Glomerular visceral epithelial cell (primary cell): ENCODE data around the gene HNRNPM.
A peak's percentile ranks its signal among the peaks of the same experiment; 100 is the strongest.
"Not testable (repeated sequence)": the region's sequence is repeated elsewhere in the genome, so short reads cannot be mapped to it uniquely, and the experiment has no call there.

Experiments used
- DNase-seq: peaks from one replicate; pipeline ENCODE4 v3.0.0-alpha.2; 2016; ENCODE audit errors: extremely low spot score

The HNRNPM gene

GRCh38 chr19:8426283-8426682 is 18.5 kb upstream of the HNRNPM start:
- DNase-seq, result no peak

DNA sequence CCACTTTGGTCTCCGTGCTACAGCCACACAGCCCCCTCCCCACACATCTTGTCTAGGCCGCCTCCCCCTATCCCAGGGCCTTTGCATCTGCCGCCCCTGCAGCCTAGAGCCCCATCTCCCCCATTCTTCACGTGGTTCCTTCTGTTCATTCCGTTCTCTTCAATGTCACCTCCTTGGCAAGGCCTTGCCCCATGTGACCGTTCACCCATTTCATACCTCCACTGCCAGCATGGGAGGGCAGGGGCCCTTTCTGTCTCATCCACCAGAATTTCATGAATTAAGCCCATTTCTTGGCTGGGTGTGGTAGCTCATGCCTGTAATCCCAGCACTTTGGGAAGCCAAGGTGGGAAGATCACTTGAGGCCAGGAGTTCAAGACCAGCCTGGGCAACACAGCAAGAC is 15.7 kb upstream of the HNRNPM start:
- no peak for DNase-seq

- DNase-seq, result no peak
These were observed 14.9 kb upstream of the HNRNPM start for GRCh38 chr19:8429826-8430225.

DNA sequence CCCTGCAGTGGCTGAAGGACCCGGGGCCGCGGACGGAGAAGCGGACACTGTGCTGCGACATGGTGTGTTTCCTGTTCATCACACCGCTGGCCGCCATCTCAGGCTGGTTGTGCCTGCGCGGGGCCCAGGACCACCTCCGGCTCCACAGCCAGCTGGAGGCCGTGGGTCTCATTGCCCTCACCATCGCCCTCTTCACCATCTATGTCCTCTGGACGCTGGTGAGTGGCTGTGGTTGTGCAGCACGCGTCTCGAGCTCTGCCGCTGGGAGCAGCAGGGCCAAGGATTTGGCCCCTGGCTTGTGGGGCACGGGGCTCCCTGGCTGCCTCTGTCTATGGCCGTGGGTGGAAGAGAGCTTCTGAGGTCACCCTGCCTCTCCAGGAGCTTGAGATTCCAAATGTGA is 14.1 kb upstream of the HNRNPM start:
- no peak for DNase-seq

DNA sequence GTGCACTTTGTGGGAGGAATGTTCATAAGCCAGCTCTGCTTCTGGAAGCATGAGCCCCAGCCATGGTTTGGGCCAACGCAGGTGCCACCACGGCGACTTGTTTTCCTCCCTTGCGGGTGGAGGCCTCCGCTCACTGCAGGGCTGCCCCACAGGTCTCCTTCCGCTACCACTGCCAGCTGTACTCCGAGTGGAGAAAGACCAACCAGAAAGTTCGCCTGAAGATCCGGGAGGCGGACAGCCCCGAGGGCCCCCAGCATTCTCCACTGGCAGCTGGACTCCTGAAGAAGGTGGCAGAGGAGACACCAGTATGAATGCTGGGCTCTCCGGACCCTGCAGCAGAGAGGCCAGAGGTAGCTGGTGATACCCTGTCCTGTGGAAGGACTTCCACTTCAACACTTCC is 6.5 kb upstream of the HNRNPM start:
- no peak for DNase-seq

DNA sequence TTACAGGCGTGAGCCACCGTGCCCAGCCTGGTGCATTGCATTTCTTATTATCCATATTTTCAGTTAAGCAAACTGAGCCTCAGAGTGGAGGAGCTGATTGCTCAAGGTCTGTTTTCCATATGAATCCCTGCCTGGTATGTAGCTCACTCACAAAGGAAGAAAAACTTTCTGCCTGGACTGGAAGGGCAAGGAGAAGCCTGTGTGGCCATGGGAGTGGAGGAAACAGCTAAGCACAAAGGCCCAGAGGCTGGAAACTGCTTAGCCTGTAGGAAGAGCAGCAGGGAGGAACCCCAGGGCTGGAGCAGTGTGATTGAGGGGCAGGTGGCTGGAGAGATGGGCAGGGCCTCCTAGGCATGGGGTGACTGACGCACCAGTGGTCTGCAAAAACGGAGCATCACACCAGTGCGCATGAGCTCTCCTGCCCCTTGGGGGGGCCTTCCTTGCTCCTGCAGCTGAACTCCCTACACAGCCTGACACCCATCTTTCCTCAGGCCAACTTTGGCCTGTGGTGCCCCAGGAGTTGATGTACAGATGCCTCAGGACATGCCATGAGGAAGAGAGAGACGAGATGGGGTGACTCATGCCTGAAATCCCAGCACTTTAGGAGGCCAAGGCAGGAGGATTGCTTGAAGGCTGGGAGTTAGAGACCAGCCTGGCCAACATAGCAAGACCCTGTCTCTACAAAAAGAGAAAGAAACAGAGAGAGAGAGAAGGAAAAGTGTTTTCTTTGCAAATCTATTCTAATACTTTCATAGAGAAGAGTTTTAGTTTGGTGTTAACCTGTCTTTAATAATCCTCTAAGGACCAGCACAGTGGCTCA is 2.8 kb upstream of the HNRNPM start:
- DNase-seq, result no peak

DNA sequence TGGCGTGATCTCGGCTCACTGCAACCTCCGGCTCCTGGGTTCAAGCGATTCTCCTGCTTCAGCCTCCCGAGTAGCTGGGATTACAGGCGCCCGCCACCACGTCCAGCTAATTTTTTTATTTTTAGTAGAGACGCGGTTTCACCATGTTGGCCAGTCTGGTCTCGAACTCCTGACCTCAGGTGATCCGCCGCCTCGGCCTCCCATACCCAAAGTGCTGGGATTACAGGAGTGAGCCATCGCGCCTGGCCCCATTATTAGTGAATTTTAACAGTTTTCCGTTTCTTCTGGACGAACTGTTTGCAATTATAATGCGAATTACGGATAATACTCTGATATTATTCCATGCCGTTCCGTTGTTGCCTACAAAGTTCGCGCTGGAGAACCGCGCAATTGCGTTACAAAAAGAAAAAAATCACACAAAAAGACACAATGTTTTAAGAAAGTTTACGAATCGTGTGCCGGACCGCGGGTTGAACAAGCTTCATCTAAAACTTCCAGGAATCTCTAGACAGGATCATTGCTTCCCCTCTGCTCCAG is 567 bp upstream of the HNRNPM start:
- not testable (repeated sequence) for DNase-seq

DNA sequence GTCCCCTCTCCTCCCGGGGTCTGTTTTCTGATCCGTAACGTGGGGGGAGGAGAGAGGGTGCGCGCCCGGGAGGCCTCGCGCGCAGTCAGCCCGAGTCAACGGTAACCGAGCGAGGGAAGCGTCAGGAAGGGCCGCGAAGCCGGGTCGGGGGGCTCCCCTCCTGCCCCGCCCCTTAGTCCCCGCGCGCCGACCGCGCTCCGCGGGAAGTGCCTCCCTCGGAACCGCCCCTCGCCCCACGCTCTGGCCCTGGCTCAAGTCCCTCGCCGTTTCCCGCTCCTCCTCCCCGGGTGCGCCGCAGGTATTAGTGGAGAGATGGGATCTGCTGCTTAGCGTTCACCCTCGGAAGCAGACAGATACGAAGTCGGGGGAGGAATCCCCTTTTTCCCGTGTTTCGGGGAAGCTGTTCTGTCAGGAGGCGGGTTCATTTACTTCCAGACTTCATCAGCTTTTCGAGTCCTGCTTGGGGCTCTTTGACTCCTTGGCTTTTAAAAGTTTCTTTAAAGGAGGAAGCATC is 770 bp downstream of the HNRNPM start:
- DNase-seq, result peak; percentile 54

DNA sequence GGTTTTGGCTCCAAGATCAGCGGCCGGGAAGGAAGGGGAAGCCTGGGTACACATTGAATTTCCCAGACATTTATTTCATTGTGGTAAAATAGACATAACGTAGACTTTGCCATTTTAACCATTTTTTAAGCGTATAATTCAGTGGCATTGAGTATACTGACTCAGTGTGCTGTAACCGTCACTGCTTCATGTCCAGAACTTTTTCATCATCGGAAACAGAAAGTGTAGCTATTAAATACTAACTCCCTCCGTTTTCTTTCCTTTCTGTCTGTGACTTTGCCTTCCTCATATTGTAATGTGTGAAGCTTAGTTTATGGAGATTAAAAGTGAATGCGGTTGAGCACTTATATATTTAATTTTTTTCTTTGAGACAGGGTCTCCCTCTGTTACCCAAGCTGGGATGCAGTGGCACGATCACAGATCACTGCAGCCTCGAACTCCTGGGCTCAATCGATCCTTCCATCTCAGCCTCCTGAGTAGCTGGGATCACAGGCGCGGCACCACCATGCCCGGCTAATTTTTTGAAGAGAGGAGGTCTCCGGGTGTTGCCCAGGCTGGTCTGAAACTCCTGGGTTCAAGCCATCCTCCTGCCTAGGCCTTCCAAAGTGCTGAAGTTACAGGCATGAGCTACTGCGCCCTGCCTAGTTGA is 1.4 kb downstream of the HNRNPM start:
- DNase-seq, result no peak

GRCh38 chr19:8449830-8450229 is 5.1 kb downstream of the HNRNPM start:
- DNase-seq, result no peak

- DNase-seq, result no peak
These were observed 6.6 kb downstream of the HNRNPM start for GRCh38 chr19:8451377-8451776.

DNA sequence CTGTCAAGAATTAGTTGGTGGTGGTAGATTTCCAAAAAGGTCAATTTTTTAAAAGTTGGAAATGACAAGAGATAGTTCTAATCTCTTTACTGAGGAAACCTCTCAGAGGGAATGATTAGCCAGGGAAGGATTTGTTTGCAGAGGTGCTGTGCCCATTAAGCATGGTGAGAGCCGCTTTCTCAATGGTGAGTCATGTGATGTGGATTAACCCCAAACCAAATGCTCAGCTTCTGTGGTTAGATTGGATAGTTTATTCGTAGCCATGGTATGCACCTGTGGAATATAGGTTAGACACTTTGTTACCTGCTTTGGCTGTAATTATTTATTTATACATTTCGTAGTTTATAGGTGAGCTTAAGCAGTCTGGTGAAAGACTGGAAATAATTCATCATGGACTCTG is 7.1 kb downstream of the HNRNPM start:
- DNase-seq, result peak; percentile 80

- no peak for DNase-seq
These were observed 7.8 kb downstream of the HNRNPM start for GRCh38 chr19:8452446-8453123.

- DNase-seq, result no peak
These were observed 8.8 kb downstream of the HNRNPM start for GRCh38 chr19:8453616-8454015.

DNA sequence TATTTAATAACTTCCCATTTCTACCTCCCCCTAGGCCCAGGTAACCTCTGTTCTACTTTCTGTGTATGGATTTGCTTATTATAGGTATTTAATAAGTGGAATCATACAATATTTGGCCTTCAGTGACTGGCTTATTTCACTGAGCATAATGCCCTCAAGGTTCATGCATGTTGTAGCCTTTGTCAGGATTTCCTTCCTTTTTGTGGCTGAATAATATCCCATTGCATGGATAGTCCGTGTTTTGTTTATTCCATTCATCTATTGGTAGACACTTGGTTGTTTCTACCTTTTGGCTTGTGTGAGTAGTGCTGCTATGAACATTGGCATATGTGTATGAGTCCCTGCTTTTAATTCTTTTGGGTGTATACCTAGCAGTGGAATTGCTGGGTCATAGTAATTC is 9.4 kb downstream of the HNRNPM start:
- no peak for DNase-seq

DNA sequence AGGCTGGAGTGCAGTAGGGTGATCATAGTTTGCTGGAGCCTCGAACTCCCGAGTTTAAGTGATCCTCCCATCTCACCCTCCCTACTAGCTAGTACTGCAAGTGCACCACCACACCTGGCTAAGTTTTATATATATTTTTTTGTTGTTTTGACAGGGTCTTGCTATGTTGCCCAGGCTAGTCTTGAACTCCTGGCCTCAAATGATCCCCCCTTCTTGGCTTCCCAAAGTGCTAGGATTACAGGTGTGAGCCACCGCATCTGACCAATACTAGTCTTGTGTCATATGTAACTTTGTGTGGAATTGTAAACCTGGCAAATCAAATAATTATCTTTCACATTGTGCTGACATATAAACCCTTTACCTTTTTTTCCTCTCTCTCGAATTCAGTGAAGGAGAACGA is 10.2 kb downstream of the HNRNPM start:
- DNase-seq, result no peak

- DNase-seq, result no peak
These were observed 11.3 kb downstream of the HNRNPM start for GRCh38 chr19:8456064-8456463.

DNA sequence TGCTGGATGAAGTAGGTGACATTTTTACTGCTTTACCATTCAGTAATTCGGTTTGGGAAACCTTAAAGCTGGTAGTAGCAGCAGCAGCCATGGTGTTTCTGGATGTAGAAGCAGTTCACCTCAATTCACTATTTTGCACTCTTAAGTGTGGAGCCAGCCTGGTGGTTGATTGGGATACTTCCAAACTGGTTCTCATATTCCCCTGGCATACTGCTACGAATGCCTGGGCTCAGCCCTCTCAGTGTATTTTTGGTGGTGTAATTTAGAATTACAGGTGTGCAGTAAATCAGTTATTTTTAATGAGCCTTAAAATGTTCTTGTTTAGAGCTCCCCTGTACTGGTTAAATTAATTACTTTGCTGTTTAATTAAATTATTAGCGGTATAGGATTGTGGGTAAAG is 12.4 kb downstream of the HNRNPM start:
- no peak for DNase-seq

DNA sequence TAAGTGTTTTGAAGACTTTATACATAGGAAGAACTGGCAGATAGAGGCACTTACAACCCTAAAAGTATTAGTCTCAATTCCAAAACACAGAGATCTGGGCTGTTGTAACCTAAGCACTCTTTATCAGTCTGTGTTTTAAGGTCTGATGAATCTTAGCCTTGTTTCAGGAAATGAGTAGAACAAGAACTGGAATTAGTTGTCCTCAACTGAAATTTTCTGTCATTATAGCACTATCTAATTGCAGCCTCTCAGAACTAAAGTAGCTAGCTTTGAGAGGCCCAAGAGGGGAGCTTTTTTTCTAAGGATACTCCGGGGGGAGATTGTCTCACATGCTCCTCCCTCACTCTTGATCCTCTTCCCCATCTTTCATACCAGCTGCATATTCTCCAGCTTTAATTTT is 13.1 kb downstream of the HNRNPM start:
- DNase-seq, result no peak

- no peak for DNase-seq
These were observed 13.6 kb downstream of the HNRNPM start for GRCh38 chr19:8458380-8458779.

DNA sequence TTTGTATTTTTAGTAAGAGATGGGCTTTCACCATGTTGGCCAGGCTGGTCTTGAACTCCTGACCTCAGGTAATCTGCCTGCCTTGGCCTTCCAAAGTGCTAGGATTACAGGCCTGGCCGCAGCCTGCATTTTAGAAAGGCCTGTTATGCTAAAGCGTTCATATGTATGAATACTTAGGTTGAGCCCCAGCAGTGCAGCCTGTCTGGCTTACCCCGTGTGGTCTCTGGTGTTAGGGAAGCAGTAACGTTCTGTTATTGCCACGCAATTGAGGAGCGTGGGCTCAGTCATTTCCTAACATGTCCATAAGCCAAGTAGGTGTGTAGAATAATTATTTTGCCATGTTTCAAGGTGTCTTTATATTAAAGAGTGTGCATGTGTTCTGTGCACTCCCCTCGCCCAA is 14.3 kb downstream of the HNRNPM start:
- DNase-seq, result no peak

- peak; percentile 44 for DNase-seq
These were observed 14.9 kb downstream of the HNRNPM start for GRCh38 chr19:8459520-8460270.
